Right lobe of liver (tissue), 6 donors: ENCODE measurements around the gene PHLDA2. TPM values are rescaled to one million over a fixed set of nuclear protein-coding genes. Genes with fewer than 3 reads are reported as not detected.
"Not testable (repeated sequence)": the region's sequence is repeated elsewhere in the genome, so short reads cannot be mapped to it uniquely, and the experiment has no call there.

Experiments used
- ATAC-seq, 4 donors: fragments of 200-7000 bp; cut with Tn5 transposase; one replicate each; pipeline ENCODE4 v1.9.1; 2020; ENCODE audit warnings: mild to moderate bottlenecking in 4 of 4, moderate library complexity in 4 of 4
- DNase-seq, 3 donors: peaks; one replicate each; pipeline ENCODE4 v3.0.0-alpha.2; 2020
- H3K27ac ChIP-seq, 3 donors: fragments of 200-600 bp; one replicate each; pipeline ENCODE4 v1.8.0; 2022
- H3K27me3 ChIP-seq, 2 donors: fragments of 200-600 bp; one replicate each; pipeline ENCODE4 v1.8.0; 2022
- H3K36me3 ChIP-seq, 4 donors: fragments of 200-600 bp; sonication (generic) in 1 of 4; one replicate each; pipeline versions ENCODE4 v1.5.1 to v1.8.0; 2017 to 2022; ENCODE audit warnings: control low read depth in 1 of 4
- H3K4me1 ChIP-seq, 4 donors: fragments of 200-600 bp; sonication (generic) in 1 of 4; one replicate each; pipeline versions ENCODE4 v1.5.1 to v1.8.0; 2017 to 2022; ENCODE audit warnings: control low read depth in 1 of 4
- H3K4me3 ChIP-seq, 3 donors: fragments of 200-600 bp; one replicate each; pipeline ENCODE4 v1.8.0; 2022
- H3K9me3 ChIP-seq, 4 donors: fragments of 200-600 bp; sonication (generic) in 1 of 4; one replicate each; pipeline versions ENCODE4 v1.5.1 to v1.8.0; 2017 to 2022; ENCODE audit warnings: control low read depth in 1 of 4
- POLR2A ChIP-seq: fragments of 450-650 bp; IDR thresholded peaks from one replicate; pipeline ENCODE4 v1.6.1; 2017; ENCODE audit warnings: antibody characterized with exemption, mild to moderate bottlenecking
- WGBS: methylation state at CpG from one replicate; pipeline ENCODE4 v1.1.6; 2018; ENCODE audit warnings: low coverage, low lambda C conversion rate; ENCODE audit not compliant: insufficient coverage; ENCODE audit errors: missing lambda C conversion rate; 5-methylcytosine and 5-hydroxymethylcytosine counted together
- intact Hi-C, 2 donors: fragments of 100-400 bp; cut with DNase I; formaldehyde crosslinking; loops; one replicate each; pipeline versions ENCODE4 v1.11.2 to v1.14.1; 2022
- total RNA-seq, 6 experiments: library from RNA; depleted of rRNA in 2 of 6; stranded (reverse); fragments of >200 nt in 2 of 6; fragmentation: NEBNext Ultra II Directional in 3 of 6; extraction: Animal tissue kit (Norgen Biotek cat#: 25700) in 3 of 6; gene quantifications; one replicate each; pipeline versions ENCODE4 v1.1.0 to v1.2.4, GENCODE V29; 2016 to 2023
- TF ChIP-seq, protein P1 (sequence below), 4 donors: fragments of 200-600 bp in 3 of 4; fragments of 450-650 bp in 1 of 4; IDR thresholded peaks; one replicate each; pipeline versions ENCODE4 v1.5.1 to v1.8.0; 2016 to 2022; ENCODE audit warnings: antibody characterized with exemption in 4 of 4, mild to moderate bottlenecking in 2 of 4
- donor health status: DM: no; HTN: yes; CAD: no.
- donor health status: DM: no; HTN: no; CAD: no.
- donor health status: DM: no; HTN: no; CAD: no.
- donor health status: DM: no; HTN: yes; CAD: no.
- donor health status: DM: no; HTN: yes; CAD: no.

Gene PHLDA2
- total RNA-seq, 6 experiments from 2014 or later: 0.51 to 12.7 (median 5.9) TPM; not detected in 1

DNA sequence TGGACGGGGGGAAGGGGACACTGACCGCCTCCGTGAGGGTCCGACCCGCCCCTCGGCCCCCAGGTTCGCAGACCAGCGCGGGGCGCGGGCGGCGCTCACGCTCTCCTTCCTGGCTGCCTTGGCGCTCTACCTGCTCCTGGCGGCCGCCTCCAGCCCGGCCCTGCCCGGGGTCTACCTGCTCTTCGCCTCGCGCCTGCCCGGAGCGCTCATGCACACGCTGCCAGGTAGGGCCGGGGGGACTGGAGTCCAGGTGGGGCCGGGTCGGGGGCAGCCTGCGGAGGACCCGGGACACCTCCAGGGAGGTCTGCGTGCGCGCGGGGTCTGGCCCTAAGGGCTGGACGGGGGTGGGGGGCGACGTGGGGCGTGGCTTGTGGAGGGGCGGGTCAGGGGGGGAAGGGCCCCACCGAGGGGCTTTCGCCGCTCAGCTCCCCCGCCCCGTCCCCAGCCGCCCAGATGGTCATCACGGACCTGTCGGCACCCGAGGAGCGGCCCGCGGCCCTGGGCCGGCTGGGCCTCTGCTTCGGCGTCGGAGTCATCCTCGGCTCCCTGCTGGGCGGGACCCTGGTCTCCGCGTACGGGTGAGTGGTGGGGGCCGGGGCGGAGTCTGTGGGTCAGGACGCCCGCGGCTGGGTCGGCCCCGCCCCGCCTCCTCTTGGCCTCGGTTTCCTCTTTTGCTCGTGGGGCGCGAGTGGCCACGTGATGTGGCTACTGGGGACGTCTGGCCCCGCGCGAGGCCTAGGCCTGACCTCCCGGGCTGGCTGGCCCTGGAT lies 19.9 kb downstream of the PHLDA2 start:
- DNase-seq (no peak), ATAC-seq (no peak)
- intact Hi-C loops: no loop called here
- Histone ChIP-seq H3K27ac (no peak overlapping the region), H3K4me1 (peaks cover 0 to 6% (median 2%) of the 10 kb centered on the region in 4 donors), H3K36me3 (no peaks in the 10 kb centered on the region), H3K4me3 (no peak overlapping the region), H3K9me3 (no peaks in the 10 kb centered on the region), H3K27me3 (no peaks in the 10 kb centered on the region)
- 62% methylated on average over 12 of the region's 78 CpGs for WGBS
- TF ChIP-seq, protein P1, sequence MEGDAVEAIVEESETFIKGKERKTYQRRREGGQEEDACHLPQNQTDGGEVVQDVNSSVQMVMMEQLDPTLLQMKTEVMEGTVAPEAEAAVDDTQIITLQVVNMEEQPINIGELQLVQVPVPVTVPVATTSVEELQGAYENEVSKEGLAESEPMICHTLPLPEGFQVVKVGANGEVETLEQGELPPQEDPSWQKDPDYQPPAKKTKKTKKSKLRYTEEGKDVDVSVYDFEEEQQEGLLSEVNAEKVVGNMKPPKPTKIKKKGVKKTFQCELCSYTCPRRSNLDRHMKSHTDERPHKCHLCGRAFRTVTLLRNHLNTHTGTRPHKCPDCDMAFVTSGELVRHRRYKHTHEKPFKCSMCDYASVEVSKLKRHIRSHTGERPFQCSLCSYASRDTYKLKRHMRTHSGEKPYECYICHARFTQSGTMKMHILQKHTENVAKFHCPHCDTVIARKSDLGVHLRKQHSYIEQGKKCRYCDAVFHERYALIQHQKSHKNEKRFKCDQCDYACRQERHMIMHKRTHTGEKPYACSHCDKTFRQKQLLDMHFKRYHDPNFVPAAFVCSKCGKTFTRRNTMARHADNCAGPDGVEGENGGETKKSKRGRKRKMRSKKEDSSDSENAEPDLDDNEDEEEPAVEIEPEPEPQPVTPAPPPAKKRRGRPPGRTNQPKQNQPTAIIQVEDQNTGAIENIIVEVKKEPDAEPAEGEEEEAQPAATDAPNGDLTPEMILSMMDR (IDR thresholded peaks at IDR 0.05): no peak
- no peak for TF ChIP-seq POLR2A

DNA sequence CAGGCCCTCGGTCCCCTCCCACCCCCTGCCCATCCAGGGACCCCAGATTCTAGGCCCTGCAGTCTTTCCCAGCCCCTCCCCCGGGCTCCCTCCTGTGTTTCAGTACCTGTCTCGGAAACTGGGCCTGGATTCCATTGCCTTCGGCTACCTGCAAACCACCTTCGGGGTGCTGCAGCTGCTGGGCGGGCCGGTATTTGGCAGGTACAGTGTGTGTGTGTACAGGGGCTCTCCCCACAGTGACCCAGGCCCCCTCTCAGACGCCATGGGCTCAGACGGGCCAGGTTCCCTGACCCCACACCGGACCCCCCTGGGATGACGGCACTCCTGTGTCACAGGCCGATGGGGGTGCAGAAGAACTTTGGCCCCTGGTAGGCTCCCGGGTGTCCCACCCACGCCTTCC lies 21.1 kb downstream of the PHLDA2 start:
- ATAC-seq (no peak), DNase-seq (no peak)

DNA sequence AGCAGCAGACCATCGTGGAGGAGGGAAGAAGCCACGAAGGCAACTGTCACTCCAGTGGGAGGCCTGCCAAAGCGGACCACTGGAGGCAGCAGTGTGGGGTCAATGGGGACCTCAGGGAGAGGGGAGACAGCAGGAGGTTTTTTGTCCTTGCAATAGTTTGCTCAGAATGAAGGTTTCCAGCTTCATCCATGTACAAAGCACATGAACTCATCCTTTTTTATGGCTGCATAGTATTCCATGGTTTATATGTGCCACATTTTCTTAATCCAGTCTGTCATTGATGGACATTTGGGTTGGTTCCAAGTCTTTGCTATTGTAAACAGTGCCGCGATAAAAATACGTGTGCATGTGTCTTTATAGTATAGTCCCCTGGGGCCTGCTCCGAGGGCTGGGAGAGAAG lies 23.9 kb downstream of the PHLDA2 start:
- H3K4me3 ChIP-seq, H3K27me3 ChIP-seq, H3K27ac ChIP-seq, H3K36me3 ChIP-seq, ATAC-seq, intact Hi-C loops, DNase-seq, H3K9me3 ChIP-seq: not testable (repeated sequence)
- H3K4me1 ChIP-seq: peaks cover 0 to 18% (median 8%) of the 10 kb centered on the region in 4 donors
- 97% methylated on average over 7 of the region's 7 CpGs for whole genome bisulfite sequencing

More for the DNA sequence above, 21.1 kb downstream of the PHLDA2 start:
- TF ChIP-seq, protein P1 (IDR thresholded peaks at IDR 0.05): no peak
- H3K9me3 ChIP-seq: no peaks in the 10 kb centered on the region
- intact Hi-C loops: no loop called here
- 90% methylated on average over 3 of the region's 14 CpGs for WGBS
- no peak overlapping the region for H3K4me3 ChIP-seq
- H3K27me3 ChIP-seq: no peaks in the 10 kb centered on the region
- no peaks in the 10 kb centered on the region for H3K36me3 ChIP-seq
- peaks cover 0 to 11% (median 5%) of the 10 kb centered on the region in 4 donors for H3K4me1 ChIP-seq
- H3K27ac ChIP-seq: no peak overlapping the region

DNA sequence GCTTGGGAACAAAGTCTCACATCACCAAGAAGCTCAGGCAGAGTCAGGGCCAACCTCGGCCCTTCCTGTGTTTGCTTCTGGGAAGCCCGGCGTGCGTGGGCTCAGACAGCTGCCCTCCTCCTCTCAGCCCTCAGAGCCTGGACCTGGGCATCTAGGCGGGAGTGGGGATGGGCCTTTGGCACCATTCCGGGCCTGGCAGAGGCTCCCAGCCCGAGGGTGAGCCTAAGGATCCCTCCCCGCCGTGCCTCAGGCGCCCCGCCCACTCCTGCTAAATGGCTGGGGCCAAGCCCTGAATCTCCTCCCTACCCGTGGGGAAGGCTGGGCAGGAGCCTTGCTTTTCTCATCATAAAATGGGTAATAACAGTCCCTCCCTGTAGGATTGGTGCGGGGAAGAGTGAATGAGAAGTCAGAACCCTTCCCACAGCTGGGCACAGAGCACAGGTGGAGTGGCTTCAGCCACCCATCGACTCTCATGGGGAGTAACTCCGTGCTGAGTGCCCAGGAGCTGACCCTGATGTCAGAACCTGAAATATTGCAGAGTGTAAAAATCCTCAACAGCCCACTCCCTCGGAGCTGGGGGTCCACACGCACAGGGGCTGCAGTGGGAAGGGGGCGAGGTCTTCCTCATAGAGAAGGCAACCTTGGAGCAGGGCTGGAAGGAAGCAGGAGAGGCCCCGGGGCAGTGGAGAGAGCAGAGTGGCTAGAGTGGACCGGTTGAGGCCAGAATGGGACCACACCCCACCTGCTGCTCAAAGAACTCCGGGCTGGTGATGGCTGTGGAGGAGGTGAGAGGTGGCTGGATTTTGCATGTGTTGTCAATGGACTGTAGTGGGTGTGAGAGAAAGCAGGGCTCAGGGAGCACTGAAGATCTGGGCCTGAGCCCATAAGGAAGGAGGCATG lies 24.8 kb downstream of the PHLDA2 start:
- no peaks in the 10 kb centered on the region for H3K9me3 ChIP-seq
- H3K36me3 ChIP-seq: no peaks in the 10 kb centered on the region
- ATAC-seq (peak in 1 of 4 donors; percentile 9), DNase-seq (peak in 1 of 3 donors; percentile 65)
- H3K4me1 ChIP-seq: peaks cover 0 to 18% (median 8%) of the 10 kb centered on the region in 4 donors
- intact Hi-C loops: no loop called here
- H3K27me3 ChIP-seq: no peaks in the 10 kb centered on the region
- peak overlapping the region; percentile 65 to 71 (median 68) for H3K4me3 ChIP-seq
- no peak for TF ChIP-seq POLR2A
- TF ChIP-seq, protein P1 (IDR thresholded peaks at IDR 0.05): no peak
- no peak overlapping the region for H3K27ac ChIP-seq
- 63% methylated on average over 3 of the region's 21 CpGs for WGBS

DNA sequence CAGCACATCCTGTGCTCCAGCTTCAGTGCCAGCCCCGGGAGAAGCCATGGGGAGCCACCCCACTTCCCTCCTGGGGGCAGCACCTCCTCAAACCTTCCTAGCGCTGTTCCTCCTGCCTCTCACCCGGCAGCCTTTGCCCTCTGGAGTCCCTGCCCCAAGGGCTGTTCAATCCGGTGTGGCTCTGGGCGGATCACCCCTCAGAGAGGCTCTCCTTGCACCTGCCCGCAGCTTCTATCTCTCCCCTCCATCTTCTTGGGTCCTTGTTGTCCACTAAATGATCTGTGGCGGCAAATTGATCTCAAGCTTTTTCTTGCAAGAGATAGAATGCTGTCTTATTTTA lies 25.6 kb downstream of the PHLDA2 start:
- intact Hi-C loops: no loop called here
- WGBS: 75% methylated on average over 5 of the region's 7 CpGs
- Histone ChIP-seq H3K27ac (peak overlapping the region; percentile 36 to 90 (median 90)), H3K4me3 (peak overlapping the region; percentile 65 to 71 (median 68)), H3K27me3 (no peaks in the 10 kb centered on the region), H3K9me3 (no peaks in the 10 kb centered on the region), H3K4me1 (peaks cover 0 to 18% (median 8%) of the 10 kb centered on the region in 4 donors), H3K36me3 (no peaks in the 10 kb centered on the region)
- DNase-seq (no peak), ATAC-seq (peak; percentile 1 to 5 (median 3))
- TF ChIP-seq, protein P1 (IDR thresholded peaks at IDR 0.05): peak in 1 of 4 donors; percentile 7
- no peak for TF ChIP-seq POLR2A
